DMS79 treated with DMSO at 0.1 percent for 48 hours (cell line): ENCODE measurements around the gene VAMP2.

Experiments used
- DNase-seq: peaks from one replicate; lab custom pipeline; 2025; lab: John Stamatoyannopoulos, UW

Gene VAMP2

GRCh38 chr17:8122924-8123694 is 39.6 kb downstream of the VAMP2 start:
- no peak for DNase-seq

- DNase-seq, result no peak
These were observed 40.3 kb downstream of the VAMP2 start for GRCh38 chr17:8122422-8122923.

- DNase-seq, result peak; percentile 33
These were observed 40.9 kb downstream of the VAMP2 start for GRCh38 chr17:8121681-8122421.

GRCh38 chr17:8121407-8121680 is 41.4 kb downstream of the VAMP2 start:
- DNase-seq, result no peak

- peak; percentile 54 for DNase-seq
These were observed 42.0 kb downstream of the VAMP2 start for GRCh38 chr17:8120520-8121406.

- DNase-seq, result peak; percentile 81
These were observed 42.9 kb downstream of the VAMP2 start for GRCh38 chr17:8119581-8120519.

GRCh38 chr17:8118769-8119580 is 43.8 kb downstream of the VAMP2 start:
- DNase-seq, result peak; percentile 73

- peak; percentile 16 for DNase-seq
These were observed 44.6 kb downstream of the VAMP2 start, which contains the start of gene ALOXE3 for GRCh38 chr17:8117980-8118768. Gene ALOXE3, minus strand, starts transcription at chr17:8118514. Its CDS starts 524 bp downstream, at chr17:8117990.

GRCh38 chr17:8117367-8117979 is 45.3 kb downstream of the VAMP2 start:
- DNase-seq, result no peak

GRCh38 chr17:8116776-8117175 is 46.0 kb downstream of the VAMP2 start:
- no peak for DNase-seq

- DNase-seq, result no peak
These were observed 51.8 kb downstream of the VAMP2 start for GRCh38 chr17:8110907-8111306.

GRCh38 chr17:8110456-8110804 is 52.3 kb downstream of the VAMP2 start:
- no peak for DNase-seq

- DNase-seq, result peak; percentile 36
These were observed 52.9 kb downstream of the VAMP2 start for GRCh38 chr17:8109661-8110455.
